Measurements from ENCODE around the gene SNAI1.
"Not testable (repeated sequence)": the region's sequence is repeated elsewhere in the genome, so short reads cannot be mapped to it uniquely, and the experiment has no call there.

The SNAI1 gene

DNA sequence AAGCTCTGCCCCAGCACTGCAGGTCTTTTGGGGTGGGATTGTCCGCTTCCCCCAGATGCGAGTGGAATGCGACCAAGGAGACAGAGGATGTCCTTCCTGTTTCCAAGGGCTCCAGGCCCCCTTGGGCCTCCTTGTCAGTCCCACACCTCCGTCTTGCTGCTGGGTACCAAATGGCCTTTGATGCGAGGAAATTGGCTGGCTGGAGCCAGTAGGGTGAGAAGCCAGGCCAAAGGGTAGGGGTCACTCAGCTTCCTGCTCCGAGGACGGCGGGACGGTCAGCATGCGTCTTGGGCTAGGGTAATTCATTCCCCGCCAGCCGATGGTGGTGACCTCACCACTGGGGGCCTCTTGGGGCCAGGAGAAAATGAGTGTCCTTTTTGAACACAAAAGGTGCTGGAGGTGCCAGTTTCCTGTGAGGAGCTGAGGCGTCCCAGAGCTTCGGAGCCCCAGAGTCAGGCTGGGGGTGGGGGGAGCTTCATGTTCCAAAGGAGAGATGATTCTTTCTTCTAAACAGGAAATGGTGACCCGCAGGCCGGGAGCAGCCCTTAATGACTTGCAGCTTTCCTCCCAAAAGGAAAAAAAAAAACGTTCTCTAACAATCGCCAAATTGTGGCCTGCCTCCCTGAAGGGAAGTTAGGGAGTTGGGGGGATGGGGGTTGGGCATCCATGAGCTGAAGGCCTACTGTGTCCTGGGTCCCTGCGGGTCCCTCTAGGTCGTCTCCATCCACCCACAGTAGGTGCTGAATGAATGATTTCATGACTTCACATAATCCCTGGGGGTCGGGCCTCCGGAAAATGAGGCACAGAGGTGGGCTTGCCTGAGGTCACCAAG lies 6.7 kb downstream of the SNAI1 start:
- no peaks in the 10 kb centered on the region for H3K27me3 ChIP-seq (ENCODE audit: insufficient read depth, low read length, poor library complexity)
- H3K4me1 ChIP-seq (ENCODE audit: control insufficient read depth, low read depth, low read length), result peaks cover 20% of the 10 kb centered on the region
- H2BK15ac ChIP-seq (replicated peaks; ENCODE audit: low read depth), result peak overlapping the region; percentile 20
- no peak overlapping the region for H3K4me2 ChIP-seq (ENCODE audit: low read length)
- H4K8ac ChIP-seq (ENCODE audit: low read depth, low read length), result no peak overlapping the region
- H3K56ac ChIP-seq (ENCODE audit: low read length), result peak overlapping the region; percentile 69
- peak; percentile 92 for DNase-seq
- peaks cover 32% of the 10 kb centered on the region for H3K79me2 ChIP-seq (ENCODE audit: control insufficient read depth, insufficient read depth, low read length)
- H2BK5ac ChIP-seq (ENCODE audit: low read length), result peak overlapping the region; percentile 93
- peaks cover 3% of the 10 kb centered on the region for H3K36me3 ChIP-seq (ENCODE audit: control insufficient read depth, insufficient read depth, low read length)
- peak overlapping the region; percentile 49 for H3K9ac ChIP-seq (ENCODE audit: low read length)
- peak overlapping the region; percentile 96 for H3K27ac ChIP-seq (ENCODE audit: low read depth, low read length)
- peak overlapping the region; percentile 56 for H2AK5ac ChIP-seq (ENCODE audit: low read length)
- H3K79me1 ChIP-seq (ENCODE audit: low read length), result peaks cover 7% of the 10 kb centered on the region
- WGBS (ENCODE audit: extremely low coverage, insufficient coverage, low lambda C conversion rate), result no CpG with 5 or more reads among the region's 22 CpGs
- H4K5ac ChIP-seq (ENCODE audit: low read length), result peak overlapping the region; percentile 35
- peak overlapping the region; percentile 86 for H3K4ac ChIP-seq (ENCODE audit: low read depth, low read length)
- peak overlapping the region; percentile 86 for H2BK120ac ChIP-seq (ENCODE audit: low read depth, low read length)
- no peak overlapping the region for H3K4me3 ChIP-seq (ENCODE audit: low read length)
- peak overlapping the region; percentile 1 for H3K23ac ChIP-seq (ENCODE audit: low read length)
- H3K18ac ChIP-seq (ENCODE audit: low read length), result peak overlapping the region; percentile 75

DNA sequence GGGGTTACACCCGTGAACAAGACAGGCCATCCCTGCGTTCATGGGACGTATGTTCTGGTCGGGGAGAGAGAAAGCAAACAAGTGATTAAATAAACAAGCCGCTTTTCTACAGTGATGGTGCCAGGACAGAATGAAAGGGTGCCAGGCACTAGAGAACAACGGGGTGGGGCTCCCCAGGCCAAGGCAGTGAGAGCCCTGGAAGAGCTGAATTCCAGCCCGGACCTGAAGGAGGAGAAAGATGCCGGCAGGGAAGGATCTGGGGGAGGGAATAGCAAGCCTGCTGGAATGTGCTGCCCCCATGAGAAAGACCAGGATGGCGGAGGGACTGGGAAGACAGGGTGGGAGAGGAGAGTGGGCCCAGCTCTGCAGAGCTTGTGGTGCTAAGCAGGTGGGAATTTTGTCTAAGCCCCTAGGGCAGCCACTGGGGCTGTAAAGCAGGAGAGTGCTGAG lies 7.5 kb downstream of the SNAI1 start:
- H3K18ac ChIP-seq (ENCODE audit: low read length), result peak overlapping the region; percentile 75
- H3K4me2 ChIP-seq (ENCODE audit: low read length), result no peak overlapping the region
- peaks cover 7% of the 10 kb centered on the region for H3K79me1 ChIP-seq (ENCODE audit: low read length)
- peak overlapping the region; percentile 86 for H2BK120ac ChIP-seq (ENCODE audit: low read depth, low read length)
- H4K8ac ChIP-seq (ENCODE audit: low read depth, low read length), result no peak overlapping the region
- no peak overlapping the region for H2AK5ac ChIP-seq (ENCODE audit: low read length)
- H2BK15ac ChIP-seq (replicated peaks; ENCODE audit: low read depth), result peak overlapping the region; percentile 20
- no CpG with 5 or more reads among the region's 9 CpGs for WGBS (ENCODE audit: extremely low coverage, insufficient coverage, low lambda C conversion rate)
- peak overlapping the region; percentile 69 for H3K56ac ChIP-seq (ENCODE audit: low read length)
- no peaks in the 10 kb centered on the region for H3K27me3 ChIP-seq (ENCODE audit: insufficient read depth, low read length, poor library complexity)
- peaks cover 20% of the 10 kb centered on the region for H3K4me1 ChIP-seq (ENCODE audit: control insufficient read depth, low read depth, low read length)
- H3K23ac ChIP-seq (ENCODE audit: low read length), result peak overlapping the region; percentile 1
- H3K4ac ChIP-seq (ENCODE audit: low read depth, low read length), result peak overlapping the region; percentile 86
- H3K4me3 ChIP-seq (ENCODE audit: low read length), result no peak overlapping the region
- no peak overlapping the region for H4K5ac ChIP-seq (ENCODE audit: low read length)
- H2BK5ac ChIP-seq (ENCODE audit: low read length), result peak overlapping the region; percentile 93
- peak overlapping the region; percentile 96 for H3K27ac ChIP-seq (ENCODE audit: low read depth, low read length)
- peak; percentile 81 for DNase-seq
- H3K9ac ChIP-seq (ENCODE audit: low read length), result peak overlapping the region; percentile 49
- H3K36me3 ChIP-seq (ENCODE audit: control insufficient read depth, insufficient read depth, low read length), result peaks cover 3% of the 10 kb centered on the region
- H3K79me2 ChIP-seq (ENCODE audit: control insufficient read depth, insufficient read depth, low read length), result peaks cover 23% of the 10 kb centered on the region

DNA sequence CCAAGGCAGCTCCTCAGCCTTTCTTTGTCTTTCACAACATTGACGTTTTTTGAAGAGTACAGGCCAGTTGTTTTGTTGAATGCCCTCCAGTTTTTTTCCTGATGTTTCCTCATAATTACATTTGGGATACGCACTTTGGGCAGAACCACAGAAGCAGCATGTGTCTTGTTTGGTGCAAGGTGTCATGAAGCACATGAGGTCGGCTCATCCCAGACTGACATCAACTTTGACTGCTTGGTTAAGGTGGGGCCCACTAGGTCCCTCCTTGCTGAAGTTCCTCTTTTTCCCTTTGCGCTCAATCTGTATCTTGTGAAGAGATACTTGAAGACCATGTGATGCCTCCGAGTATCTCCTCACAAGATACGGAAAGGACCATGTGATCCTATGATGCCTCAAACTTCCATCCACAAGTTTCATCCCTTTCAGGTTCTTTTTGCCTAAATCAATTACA lies 10.5 kb downstream of the SNAI1 start:
- H3K4me3 ChIP-seq (ENCODE audit: low read length), result no peak overlapping the region
- no CpG with 5 or more reads among the region's 6 CpGs for WGBS (ENCODE audit: extremely low coverage, insufficient coverage, low lambda C conversion rate)
- H2BK15ac ChIP-seq (replicated peaks; ENCODE audit: low read depth), result no peak overlapping the region
- no peak overlapping the region for H3K18ac ChIP-seq (ENCODE audit: low read length)
- no peaks in the 10 kb centered on the region for H3K79me2 ChIP-seq (ENCODE audit: control insufficient read depth, insufficient read depth, low read length)
- H3K56ac ChIP-seq (ENCODE audit: low read length), result no peak overlapping the region
- no peak overlapping the region for H3K27ac ChIP-seq (ENCODE audit: low read depth, low read length)
- DNase-seq, result no peak
- no peak overlapping the region for H3K4ac ChIP-seq (ENCODE audit: low read depth, low read length)
- H3K9ac ChIP-seq (ENCODE audit: low read length), result no peak overlapping the region
- no peak overlapping the region for H3K4me2 ChIP-seq (ENCODE audit: low read length)
- no peak overlapping the region for H2BK5ac ChIP-seq (ENCODE audit: low read length)
- H2BK120ac ChIP-seq (ENCODE audit: low read depth, low read length), result no peak overlapping the region
- H4K5ac ChIP-seq (ENCODE audit: low read length), result no peak overlapping the region
- H3K23ac ChIP-seq (ENCODE audit: low read length), result no peak overlapping the region
- no peak overlapping the region for H2AK5ac ChIP-seq (ENCODE audit: low read length)
- H3K79me1 ChIP-seq (ENCODE audit: low read length), result no peaks in the 10 kb centered on the region
- no peak overlapping the region for H4K8ac ChIP-seq (ENCODE audit: low read depth, low read length)
- H3K27me3 ChIP-seq (ENCODE audit: insufficient read depth, low read length, poor library complexity), result no peaks in the 10 kb centered on the region
- H3K36me3 ChIP-seq (ENCODE audit: control insufficient read depth, insufficient read depth, low read length), result no peaks in the 10 kb centered on the region
- H3K4me1 ChIP-seq (ENCODE audit: control insufficient read depth, low read depth, low read length), result peaks cover 13% of the 10 kb centered on the region

DNA sequence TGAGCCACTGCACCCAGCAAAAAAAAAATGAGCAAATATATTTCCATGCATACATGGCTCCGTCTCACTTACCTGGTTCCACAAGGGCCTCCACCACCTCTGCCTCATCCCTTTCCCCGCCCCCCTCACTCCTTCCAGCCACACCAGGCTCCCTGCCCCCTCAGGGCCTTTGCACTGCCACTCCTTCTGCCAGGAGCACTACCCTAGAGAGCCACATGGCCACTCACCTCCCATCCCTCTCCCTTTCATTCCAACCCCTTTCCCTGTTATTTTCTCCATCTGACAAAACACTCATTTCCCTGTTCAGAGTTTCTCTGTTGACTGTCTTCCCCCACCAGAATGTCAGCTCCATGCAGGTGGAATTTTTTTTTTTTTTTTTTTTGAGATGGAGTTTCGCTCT lies 12.8 kb downstream of the SNAI1 start:
- Histone ChIP-seq H3K79me1 (ENCODE audit: low read length) (no peaks in the 10 kb centered on the region), H3K18ac (ENCODE audit: low read length) (no peak overlapping the region), H3K27ac (ENCODE audit: low read depth, low read length) (no peak overlapping the region), H3K4me2 (ENCODE audit: low read length) (no peak overlapping the region), H3K27me3 (ENCODE audit: insufficient read depth, low read length, poor library complexity) (no peaks in the 10 kb centered on the region), H4K5ac (ENCODE audit: low read length) (no peak overlapping the region), H3K9ac (ENCODE audit: low read length) (no peak overlapping the region), H3K4ac (ENCODE audit: low read depth, low read length) (no peak overlapping the region), H4K8ac (ENCODE audit: low read depth, low read length) (no peak overlapping the region), H3K23ac (ENCODE audit: low read length) (no peak overlapping the region), H3K79me2 (ENCODE audit: control insufficient read depth, insufficient read depth, low read length) (no peaks in the 10 kb centered on the region), H2AK5ac (ENCODE audit: low read length) (no peak overlapping the region), H3K36me3 (ENCODE audit: control insufficient read depth, insufficient read depth, low read length) (no peaks in the 10 kb centered on the region), H3K56ac (ENCODE audit: low read length) (no peak overlapping the region), H2BK120ac (ENCODE audit: low read depth, low read length) (no peak overlapping the region), H3K4me3 (ENCODE audit: low read length) (no peak overlapping the region), H3K4me1 (ENCODE audit: control insufficient read depth, low read depth, low read length) (peaks cover 2% of the 10 kb centered on the region), H2BK5ac (ENCODE audit: low read length) (no peak overlapping the region), H2BK15ac (replicated peaks; ENCODE audit: low read depth) (no peak overlapping the region)
- WGBS (ENCODE audit: extremely low coverage, insufficient coverage, low lambda C conversion rate), result no CpG with 5 or more reads among the region's 3 CpGs
- DNase-seq, result no peak

DNA sequence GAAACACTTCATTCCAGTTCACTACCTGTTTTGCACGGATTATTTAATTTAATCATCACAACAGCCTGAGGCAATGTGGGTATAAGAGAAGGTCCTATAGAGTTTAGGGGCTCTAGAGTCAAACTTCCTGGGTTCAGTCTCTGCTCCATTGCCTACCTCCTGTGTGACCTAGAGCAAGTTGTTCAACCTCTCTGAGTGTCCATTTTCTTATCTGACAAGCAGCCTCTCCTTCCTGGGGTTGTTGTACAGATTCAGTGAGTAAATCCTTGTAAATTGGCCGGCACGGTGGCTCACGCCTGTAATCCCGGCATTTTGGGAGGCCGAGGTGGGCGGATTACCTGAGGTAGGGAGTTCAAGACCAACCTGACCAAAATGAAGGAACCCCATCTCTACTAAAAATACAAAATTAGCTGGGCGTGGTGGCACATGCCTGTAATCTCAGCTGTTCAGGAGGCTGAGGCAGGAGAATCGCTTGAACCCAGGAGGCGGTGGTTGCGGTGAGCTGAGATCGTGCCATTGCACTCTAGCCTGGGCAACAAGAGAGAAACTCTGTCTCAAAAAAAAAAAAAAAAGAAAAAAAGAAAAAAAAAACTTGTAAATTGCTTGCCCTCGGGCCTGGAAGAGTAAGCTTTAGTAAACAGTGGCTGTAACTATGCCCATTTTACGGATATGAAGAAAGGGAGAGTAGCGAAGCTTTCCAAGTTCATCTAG lies 15.9 kb downstream of the SNAI1 start:
- not testable (repeated sequence) for H3K4ac ChIP-seq (ENCODE audit: low read depth, low read length); H3K18ac ChIP-seq (ENCODE audit: low read length); H3K4me1 ChIP-seq (ENCODE audit: control insufficient read depth, low read depth, low read length); H2BK120ac ChIP-seq (ENCODE audit: low read depth, low read length); H2BK15ac ChIP-seq (replicated peaks; ENCODE audit: low read depth); H3K27me3 ChIP-seq (ENCODE audit: insufficient read depth, low read length, poor library complexity); H3K79me1 ChIP-seq (ENCODE audit: low read length); H4K8ac ChIP-seq (ENCODE audit: low read depth, low read length); H3K27ac ChIP-seq (ENCODE audit: low read depth, low read length); H3K79me2 ChIP-seq (ENCODE audit: control insufficient read depth, insufficient read depth, low read length); H2AK5ac ChIP-seq (ENCODE audit: low read length); H3K23ac ChIP-seq (ENCODE audit: low read length); H3K4me3 ChIP-seq (ENCODE audit: low read length); H3K36me3 ChIP-seq (ENCODE audit: control insufficient read depth, insufficient read depth, low read length); H2BK5ac ChIP-seq (ENCODE audit: low read length); H4K5ac ChIP-seq (ENCODE audit: low read length); H3K9ac ChIP-seq (ENCODE audit: low read length); DNase-seq; H3K4me2 ChIP-seq (ENCODE audit: low read length)
- H3K56ac ChIP-seq (ENCODE audit: low read length), result peak overlapping the region; percentile 49
- WGBS (ENCODE audit: extremely low coverage, insufficient coverage, low lambda C conversion rate), result no CpG with 5 or more reads among the region's 15 CpGs
